GM21515 (cell line): ENCODE results near the gene ATP6V1G1.
"Not testable (repeated sequence)": the region's sequence is repeated elsewhere in the genome, so short reads cannot be mapped to it uniquely, and the experiment has no call there.

Experiments used
- ATAC-seq: cut with Tn5 transposase; IDR thresholded peaks from one replicate; pipeline ENCODE4 v1.9.1; 2021; ENCODE audit not compliant: unreplicated experiment

The ATP6V1G1 gene

GRCh38 chr9:114587345-114588202, at the start of gene ATP6V1G1:
ATP6V1G1 (plus strand) TSS chr9:114587769; CDS start chr9:114587839, 70 bp downstream.
- ATAC-seq: peak; percentile 93

GRCh38 chr9:114538241-114538640, 49.3 kb upstream of the ATP6V1G1 start:
- peak; percentile 66 for ATAC-seq

- ATAC-seq: no peak
These were observed 47.7 kb upstream of the ATP6V1G1 start for GRCh38 chr9:114539701-114540380.

- ATAC-seq: no peak
These were observed 42.5 kb upstream of the ATP6V1G1 start for GRCh38 chr9:114545055-114545454.

- no peak for ATAC-seq
These were observed 40.7 kb upstream of the ATP6V1G1 start for GRCh38 chr9:114546851-114547250.

- ATAC-seq: no peak
These were observed 37.8 kb upstream of the ATP6V1G1 start for GRCh38 chr9:114549697-114550330.

GRCh38 chr9:114551750-114552685, 35.6 kb upstream of the ATP6V1G1 start:
- ATAC-seq: no peak

GRCh38 chr9:114552706-114553105, 34.9 kb upstream of the ATP6V1G1 start:
- ATAC-seq: no peak

GRCh38 chr9:114553202-114553601, 34.4 kb upstream of the ATP6V1G1 start:
- no peak for ATAC-seq

GRCh38 chr9:114555696-114556095, 31.9 kb upstream of the ATP6V1G1 start:
- no peak for ATAC-seq

GRCh38 chr9:114558027-114558675, 29.4 kb upstream of the ATP6V1G1 start:
- no peak for ATAC-seq

GRCh38 chr9:114559830-114560513, 27.6 kb upstream of the ATP6V1G1 start:
- ATAC-seq: no peak

GRCh38 chr9:114560956-114561355, 26.6 kb upstream of the ATP6V1G1 start:
- ATAC-seq: no peak

GRCh38 chr9:114561771-114562170, 25.8 kb upstream of the ATP6V1G1 start:
- no peak for ATAC-seq

GRCh38 chr9:114565204-114565603, 22.4 kb upstream of the ATP6V1G1 start:
- ATAC-seq: no peak

GRCh38 chr9:114570742-114571141, 16.8 kb upstream of the ATP6V1G1 start:
- no peak for ATAC-seq

- no peak for ATAC-seq
These were observed 16.2 kb upstream of the ATP6V1G1 start for GRCh38 chr9:114571391-114571790.

- no peak for ATAC-seq
These were observed 15.4 kb upstream of the ATP6V1G1 start for GRCh38 chr9:114572199-114572598.

GRCh38 chr9:114574438-114574837, 13.1 kb upstream of the ATP6V1G1 start:
- ATAC-seq: no peak

GRCh38 chr9:114576779-114577178, 10.8 kb upstream of the ATP6V1G1 start:
- ATAC-seq: not testable (repeated sequence)
